HG02943 (cell line): Measurements from ENCODE around the gene CCDC12.

Experiments
- ATAC-seq: cut with Tn5 transposase; IDR thresholded peaks from one replicate; pipeline ENCODE4 v1.9.1; 2021; ENCODE audit warnings: mild to moderate bottlenecking, low read depth, moderate library complexity; ENCODE audit not compliant: unreplicated experiment

Gene CCDC12

DNA sequence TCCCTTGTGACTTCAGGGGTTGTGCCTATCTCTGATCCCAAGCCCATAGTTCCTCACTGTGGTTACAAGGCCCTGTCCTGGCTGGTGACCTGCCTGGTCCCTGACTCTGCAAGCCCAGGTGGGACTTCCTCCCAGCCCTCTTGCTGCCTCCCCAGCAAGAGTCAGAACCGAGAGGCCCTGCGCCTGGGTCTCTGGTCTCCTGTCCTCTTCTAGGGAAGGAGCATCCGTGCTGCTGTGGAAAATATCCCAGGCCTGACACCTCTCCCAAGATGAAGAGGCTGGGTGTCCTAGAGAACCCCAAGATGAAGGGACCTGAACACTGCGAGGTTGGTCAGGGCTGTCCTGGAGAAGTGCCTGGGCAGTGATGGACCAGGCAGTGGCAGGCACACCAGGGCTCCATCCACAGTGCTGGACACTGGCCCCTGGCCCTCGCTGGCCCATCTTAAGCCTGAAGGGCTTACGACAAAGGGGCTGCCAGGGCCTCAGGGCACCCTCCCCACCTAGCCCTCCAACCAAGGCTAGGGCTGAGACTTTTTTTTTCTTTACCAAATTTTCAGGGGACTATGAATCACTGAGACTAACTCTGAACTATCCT lies 66.3 kb downstream of the CCDC12 start:
- no peak for ATAC-seq

DNA sequence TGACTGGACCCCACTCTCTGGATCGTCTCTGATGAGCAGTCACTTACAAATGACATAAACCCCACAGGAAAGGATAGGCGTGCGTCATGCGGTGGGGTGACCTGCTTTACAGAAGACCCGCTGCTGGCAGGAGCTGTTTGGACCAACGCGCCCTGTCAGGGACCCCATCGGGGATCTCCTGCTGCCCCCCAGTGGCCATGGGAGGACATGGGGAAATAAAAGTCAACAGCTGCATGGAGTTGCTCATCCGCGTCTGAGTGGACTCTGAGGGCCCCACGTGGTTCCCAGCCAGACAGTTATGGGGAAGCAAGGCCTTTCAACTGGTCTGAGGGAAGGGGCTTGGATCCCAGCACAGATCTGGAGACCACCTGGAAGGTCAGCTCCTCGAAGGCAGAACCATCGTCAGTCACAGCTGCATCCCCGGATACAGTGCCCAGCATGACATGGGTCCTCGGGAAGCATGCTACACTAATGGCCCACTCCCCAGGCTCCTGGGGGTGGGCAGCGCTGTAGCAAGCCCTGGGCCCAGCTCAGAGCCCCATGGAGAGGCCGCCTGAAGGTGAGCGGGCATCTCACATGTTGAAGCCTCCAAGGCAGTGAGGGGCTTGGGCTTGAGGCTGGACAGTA lies 66.9 kb downstream of the CCDC12 start:
- ATAC-seq = no peak

DNA sequence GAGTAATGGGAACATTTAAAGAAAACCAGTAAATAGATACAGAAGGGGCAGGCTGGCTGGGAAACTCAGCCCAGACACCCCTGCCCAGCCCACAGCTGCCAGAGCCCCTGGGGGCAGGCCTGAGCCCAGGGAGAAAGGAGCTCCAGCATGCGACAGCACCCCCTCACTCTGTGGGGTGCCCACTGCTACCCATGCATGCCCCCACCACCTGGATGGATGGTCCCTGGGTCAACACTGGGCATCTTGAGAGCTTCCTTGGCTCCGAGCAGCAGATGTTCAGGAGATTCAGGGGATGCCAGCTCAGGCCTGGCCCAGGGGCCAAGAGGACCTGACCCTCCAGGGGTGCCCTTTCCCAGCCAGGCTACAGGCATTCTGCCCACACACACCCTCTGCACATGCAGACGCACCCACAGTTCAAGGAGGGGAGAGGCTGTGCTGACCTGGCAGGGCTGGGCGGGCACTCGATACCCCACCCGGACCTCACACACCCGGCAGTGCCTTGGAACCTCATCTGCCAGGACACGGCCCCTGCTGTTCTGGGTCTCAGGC lies 67.5 kb downstream of the CCDC12 start:
- ATAC-seq = no peak

DNA sequence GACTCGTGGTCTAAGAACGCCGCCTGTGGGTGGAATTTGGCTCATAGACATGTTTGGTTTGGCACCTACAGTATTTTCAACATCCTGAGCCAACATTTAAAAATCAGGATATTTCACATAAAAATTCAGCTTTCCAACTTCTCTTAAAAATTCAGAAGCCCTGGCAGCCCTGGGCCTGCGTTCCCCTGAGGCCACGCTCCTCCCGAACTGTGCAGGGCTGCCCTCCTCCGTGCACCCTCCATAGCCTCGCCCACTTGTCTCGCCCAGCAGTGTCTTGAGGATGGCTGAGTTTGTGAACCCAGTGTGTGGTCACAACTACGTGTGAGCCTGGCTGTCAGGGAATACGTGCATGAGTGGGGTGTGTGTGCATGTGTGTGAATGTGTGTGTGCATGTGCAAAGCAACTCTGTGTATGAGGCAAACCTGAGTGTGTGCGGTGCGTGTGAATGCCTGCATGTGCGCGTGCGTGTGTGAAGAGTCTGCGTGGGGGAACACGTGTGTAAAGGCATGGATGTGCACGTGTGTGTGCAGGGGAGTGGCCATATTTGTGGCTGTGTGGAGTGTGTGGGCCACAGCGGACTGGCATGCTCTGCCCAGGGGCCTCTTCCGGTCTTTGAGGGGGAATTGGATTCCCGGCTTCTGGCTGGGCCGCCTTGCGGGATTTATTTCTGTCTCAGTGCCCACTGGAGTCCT lies 68.1 kb downstream of the CCDC12 start:
- no peak for ATAC-seq

DNA sequence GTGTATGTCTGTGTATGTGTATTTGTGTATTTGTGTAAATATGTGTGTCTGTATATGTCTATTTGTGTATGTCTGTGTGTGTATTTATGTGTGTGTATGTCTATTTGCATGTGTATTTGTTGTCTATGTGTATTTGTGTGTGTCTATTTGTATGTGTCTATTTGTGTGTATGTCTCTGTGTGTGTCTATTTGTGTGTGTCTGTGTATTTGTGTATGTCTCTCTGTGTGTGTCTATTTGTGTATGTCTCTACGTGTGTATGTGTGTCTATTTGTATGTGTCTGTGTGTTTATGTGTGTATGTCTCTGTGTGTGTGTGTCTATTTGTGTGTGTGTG lies 68.6 kb downstream of the CCDC12 start:
- ATAC-seq = no peak

DNA sequence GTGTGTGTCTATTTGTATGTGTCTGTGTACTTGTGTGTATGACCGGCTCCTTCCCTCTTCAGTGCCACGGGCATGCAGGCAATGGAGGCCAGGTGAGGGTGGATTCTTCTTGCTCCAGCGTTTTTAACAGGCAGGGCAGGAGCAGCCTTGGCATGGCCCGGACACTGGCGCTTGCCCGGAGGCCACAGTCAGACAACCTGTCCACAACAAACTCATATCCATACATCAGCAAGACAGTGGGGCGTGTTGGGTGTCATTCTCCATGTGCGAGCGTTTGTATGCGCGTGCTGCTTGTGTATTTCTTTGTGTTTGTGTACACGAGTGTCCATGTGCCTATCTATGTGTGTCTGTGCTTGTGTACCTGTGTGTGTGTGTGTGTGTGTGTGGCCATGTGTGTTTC lies 69.3 kb downstream of the CCDC12 start:
- ATAC-seq = no peak

DNA sequence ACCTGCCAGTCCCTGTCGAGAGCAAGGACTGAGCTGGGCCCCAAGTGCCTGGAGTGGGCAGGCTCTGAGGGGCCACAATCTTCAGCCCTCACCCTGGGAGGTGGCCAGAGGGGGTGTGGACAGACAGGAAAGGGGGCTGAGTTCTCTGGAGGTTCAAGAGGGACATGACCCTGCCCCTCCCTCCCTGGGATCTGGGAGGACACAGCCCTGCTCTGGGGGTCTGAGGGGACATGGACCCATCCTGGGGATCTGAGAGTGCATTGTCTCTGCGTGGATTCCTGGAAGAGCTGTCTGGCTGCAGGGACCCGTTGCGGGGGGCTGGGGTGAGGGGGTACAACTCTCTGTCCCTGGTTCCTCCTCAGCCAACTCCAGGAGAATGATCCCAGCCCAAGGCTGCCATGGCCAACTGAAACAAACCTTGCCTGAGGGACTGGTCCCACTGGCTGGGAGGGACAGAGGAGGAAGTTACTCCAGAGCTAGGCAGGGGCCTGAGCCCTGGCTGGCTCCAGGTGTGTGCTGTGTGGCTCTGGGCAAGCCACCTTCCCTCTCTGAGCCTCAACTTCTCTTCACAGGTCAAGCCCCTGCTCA lies 70.0 kb downstream of the CCDC12 start:
- no peak for ATAC-seq

DNA sequence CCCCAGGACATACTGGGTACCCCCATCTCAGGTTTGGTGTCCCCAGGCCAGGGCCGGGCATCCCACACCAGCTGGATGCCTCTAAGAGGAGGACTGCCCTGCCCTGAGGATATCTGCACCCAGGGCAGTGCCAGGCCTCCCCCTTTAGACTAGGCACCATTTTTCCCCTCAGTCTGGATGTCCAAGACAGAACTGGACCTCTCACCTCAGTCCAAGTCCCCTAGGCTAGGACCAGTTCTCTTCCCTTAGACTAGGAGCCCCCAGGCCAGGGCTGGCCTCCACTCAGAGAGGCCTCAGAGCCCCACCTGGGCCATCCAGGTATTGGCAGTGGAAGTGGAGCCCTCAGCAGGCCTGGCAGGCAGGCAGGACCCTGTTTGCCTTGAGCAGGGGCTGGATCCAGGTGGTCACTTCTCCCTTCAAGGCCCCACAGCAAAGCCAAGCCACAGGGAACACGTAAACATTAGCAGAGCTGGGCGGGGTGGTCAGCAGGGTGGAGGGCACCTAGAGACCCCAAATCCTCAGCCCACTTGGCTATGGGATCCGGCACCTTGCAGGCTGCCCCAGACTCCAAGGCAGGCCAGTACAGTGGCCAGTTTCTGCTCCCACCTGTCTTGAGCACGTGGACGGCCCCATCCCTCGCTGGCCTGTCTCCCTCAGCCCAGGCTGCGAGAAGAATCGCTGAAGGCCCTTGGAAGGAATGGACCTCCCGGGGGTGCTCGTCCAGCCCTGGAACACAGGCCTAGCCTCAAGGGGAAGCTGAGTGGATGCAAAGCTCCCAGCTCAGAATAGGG lies 70.7 kb downstream of the CCDC12 start:
- ATAC-seq = no peak

DNA sequence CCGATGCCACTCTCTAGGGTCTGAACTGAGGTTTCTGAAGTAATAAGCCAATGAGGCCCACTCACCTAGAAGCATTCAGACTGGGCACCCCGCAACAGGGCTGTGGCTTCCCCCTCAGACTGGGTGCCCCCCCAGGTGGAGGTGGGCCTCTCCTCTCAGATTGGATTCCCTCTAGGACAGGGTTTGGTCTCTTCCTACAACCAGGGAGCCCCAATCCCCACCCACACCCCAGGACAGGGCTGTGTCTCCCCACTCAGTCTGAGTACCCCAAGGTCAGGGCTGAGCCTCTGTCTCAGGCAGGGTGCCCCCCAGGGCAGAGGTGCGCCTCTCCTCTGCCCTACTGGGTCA lies 71.4 kb downstream of the CCDC12 start:
- ATAC-seq = no peak

DNA sequence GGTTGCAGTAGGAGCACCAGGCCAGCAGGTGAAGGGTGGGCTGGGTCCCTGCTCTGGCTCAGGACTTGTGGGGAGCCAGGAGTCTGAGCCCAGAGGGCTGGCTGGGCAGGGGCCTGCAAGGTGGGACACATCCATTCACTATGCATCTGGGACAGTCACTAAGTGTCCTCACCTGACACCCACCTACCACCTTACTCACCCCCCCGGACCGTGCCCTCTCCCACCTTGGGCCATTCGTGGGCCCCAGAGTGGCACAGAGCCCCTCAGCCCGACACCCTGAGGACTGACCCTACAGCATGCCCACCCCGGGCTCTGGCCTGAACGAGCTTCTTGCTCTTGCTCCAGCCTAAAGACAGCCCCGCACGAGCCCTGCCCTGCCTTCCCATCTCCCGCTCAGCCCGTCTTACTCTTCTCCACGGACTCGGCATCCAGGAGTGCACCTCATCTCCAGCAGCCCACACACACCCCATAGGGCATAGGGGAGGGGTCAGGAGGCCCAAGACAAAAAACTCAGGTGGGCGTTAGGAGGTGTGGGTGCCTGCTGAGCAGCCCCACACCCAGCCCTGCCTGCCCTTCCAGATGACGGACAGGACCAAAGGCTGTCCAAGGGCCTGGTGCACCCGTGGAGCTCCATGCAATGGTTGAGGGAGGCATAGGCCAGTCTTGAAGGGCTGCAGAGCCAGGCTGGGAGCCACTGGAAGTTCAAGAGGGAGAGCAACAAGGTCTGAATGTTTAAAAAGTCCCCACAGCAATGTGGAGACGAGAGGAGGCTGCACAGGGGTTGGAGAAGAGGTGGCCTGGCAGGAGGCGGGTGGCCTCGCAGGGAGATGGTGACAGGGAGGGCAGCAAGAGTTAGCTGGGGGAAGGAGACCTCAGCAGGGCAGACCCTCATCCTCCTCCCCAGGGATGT lies 72.0 kb downstream of the CCDC12 start:
- ATAC-seq = no peak

DNA sequence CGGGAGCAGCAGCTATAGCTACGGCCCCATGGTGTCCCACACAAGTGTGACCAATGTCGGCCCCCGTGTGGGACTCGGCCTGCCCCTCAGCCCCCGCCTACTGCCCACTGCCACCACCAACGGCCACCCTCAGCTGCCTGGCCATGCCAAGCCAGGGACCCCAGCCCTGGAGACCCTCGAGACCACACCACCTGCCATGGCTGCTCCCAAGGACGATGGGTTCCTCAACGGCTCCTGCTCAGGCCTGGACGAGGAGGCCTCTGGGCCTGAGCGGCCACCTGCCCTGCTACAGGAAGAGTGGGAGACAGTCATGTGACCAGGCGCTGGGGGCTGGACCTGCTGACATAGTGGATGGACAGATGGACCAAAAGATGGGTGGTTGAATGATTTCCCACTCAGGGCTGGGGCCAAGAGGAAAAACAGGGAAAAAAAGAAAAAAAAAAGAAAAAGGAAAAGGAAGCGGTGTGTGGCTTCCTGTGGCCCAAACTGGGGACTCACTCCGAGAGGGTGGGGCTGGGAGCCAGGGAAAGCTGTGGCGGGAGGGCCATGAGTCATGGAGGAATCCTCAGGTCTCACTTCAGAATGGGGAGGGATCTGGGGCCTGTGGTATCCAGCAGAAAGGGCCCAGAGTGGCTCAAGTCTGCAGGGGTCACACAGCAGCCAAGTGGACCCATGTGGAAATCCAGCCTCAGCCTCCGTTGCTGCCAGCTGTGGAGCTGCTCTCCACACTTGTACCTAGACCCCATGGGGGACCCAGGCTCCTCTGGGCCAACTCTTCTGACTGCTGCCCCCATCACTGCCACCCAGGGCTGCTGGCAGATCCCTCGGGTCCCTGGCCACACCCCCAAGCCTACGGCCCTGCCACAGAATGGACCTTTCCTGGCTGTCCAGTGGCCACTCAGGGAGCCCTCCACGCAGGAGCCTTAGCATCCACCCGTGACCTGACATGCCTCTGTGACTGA lies 72.9 kb downstream of the CCDC12 start:
- no peak for ATAC-seq

DNA sequence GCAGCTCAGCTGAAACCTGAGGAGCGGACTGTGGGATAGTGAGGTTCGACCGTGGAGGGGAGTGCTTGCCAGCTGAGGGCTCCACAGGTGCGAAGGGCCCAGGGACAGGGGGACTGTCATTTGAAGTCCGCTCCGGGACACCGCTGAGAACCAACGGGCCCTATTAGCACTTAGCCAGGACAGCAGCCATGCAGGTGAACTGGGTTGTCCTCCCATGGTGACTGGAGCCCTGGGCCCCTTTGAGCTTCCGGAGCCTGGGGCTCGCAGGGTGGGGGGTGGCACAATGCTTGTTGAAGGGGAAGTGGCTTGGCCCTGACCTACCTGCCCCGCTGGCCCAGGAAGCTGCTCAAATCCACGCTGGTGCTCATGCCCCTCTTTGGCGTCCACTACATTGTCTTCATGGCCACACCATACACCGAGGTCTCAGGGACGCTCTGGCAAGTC lies 74.3 kb downstream of the CCDC12 start:
- no peak for ATAC-seq

DNA sequence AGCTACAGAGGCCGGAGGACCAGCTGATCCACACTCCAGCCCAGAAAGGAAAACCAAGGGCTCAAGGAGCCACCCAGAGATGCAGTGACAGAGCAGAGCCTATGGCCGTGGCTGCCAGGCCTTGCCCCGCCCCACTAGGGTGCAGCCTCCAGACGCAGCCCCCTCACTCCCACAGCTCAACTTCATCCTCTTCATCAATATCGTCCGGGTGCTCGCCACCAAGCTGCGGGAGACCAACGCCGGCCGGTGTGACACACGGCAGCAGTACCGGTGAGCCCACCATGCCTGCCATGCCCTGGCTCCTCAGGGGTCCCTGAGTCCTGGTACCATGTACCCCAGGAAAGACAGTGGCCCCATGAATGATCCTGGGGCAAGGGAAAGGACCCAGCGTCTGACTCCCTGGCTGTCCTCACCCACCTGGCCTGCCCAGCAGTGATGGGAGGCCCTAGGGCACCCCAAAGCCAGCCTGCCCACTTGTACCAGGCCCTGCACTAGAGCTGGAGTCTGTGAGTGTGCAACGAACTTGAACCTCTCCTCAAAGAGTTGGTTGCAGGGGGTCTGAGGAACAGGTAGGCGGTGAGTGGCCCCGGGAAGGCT lies 74.9 kb downstream of the CCDC12 start:
- ATAC-seq = no peak

DNA sequence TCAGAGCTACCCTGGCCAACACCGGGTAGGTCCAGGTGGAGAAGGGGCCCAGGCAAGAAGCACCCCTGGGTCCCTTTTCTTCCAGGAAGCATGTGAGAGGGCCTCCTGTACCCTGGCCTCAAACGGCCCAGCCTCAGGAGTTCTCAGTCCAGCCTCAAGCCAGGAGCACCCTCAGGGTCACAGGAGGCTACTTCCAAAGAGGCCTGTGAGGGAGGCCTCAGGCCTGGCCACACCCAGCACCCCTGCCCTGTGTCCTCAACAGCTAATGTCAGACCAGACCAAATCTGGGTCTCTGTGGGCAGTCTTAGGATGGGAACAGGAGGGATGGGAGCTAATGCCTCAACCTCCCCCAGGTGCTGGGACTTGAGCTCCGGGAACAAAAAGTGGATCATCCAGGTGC lies 75.5 kb downstream of the CCDC12 start:
- no peak for ATAC-seq

DNA sequence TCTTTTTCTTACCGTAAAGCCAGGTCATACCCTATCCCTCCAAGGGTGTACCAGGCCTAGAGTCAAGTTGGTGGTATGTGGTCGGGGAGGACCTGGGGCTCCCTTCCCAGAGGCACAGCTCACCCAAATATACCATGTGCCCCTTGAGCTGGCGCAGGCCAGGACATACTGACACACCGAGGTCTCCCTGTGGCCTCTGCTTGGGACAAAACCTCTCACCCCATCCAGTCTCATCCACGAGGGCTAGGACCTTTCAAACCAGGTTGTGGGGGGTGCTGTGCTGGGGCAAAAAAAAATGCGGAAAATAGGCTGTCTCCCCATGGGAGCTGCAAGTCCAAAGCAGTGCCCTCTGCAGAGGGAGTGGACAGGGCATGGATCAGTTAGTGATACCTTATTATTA lies 76.2 kb downstream of the CCDC12 start:
- ATAC-seq = no peak

DNA sequence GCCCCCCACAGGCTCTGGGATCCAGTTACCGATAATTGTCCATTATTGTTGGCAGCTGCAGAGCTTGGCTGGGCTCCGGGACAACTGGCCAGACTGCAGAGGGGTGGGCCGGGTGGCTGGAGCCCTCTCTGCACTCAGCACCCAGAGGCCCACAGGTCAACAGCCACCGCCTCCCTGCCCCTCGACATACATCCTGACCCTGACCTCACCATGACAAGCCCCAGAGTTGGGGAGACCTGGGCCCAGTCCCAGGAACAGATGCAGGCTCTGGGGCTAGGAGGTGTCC lies 76.6 kb downstream of the CCDC12 start:
- no peak for ATAC-seq

DNA sequence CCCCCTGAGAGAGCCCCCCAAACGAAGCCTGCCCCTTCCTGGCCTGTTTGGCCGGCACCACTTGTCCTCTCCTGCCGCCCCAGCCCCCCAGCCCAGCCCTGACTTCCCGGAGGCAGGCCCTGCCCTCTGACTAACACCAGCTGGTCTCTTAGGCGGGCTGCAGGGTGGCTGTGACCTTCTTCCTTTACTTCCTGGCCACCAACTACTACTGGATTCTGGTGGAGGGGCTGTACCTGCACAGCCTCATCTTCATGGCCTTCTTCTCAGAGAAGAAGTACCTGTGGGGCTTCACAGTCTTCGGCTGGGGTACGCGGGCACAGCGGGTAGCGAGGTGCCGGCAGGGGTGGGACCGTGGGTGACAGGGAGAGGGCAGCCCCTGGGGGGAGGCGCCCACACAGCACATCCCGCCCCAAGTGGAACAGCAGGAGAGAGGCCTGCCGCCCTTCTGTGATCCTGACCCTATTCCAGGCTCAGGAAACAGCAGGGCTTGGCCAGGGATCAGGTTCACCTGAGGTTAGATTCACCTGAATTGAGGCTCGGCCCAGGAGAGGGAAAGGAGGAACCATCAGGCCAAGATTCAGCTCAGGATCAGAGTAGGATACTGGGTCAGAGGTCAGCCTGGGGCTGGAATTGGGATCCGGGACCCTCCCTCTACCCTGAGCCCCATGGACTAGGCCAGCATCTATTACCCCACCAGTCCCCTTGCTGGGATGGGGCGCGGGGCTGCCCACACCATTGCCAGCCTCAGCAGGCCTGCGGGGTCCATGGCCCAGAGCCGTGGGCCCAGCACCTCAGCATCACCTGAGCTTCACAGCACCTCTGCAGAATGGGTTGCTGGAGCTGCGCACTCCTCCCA lies 77.2 kb downstream of the CCDC12 start:
- no peak for ATAC-seq
